ENCODE data around the gene CUEDC2.

CUEDC2 gene

DNA sequence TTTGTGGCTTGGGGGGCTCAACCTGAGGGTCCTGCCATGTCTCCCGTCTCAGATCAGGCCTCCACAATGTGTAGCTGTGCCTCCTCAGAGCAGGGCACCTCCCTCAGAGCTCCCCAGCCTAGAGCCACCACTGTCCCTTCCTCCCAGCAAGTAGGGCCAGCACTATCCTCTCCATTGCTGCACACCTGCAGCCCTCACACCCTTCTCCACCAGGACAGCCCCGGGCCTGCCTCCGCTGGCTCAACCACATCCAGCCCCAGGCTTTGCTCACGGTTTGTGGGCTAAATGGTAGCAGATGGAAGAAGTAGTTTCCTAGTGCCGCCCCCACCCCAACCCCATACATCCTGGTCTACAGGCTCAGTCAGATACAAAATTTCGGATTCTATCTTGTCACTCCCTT is 26.7 kb downstream of the CUEDC2 start:
- Histone ChIP-seq H3K4me1 (ENCODE audit: control insufficient read depth, insufficient read depth, low read length) (peaks cover 19% of the 10 kb centered on the region), H3K4me2 (ENCODE audit: low read length) (no peak overlapping the region), H3K27me3 (ENCODE audit: control insufficient read depth, insufficient read depth, low read length) (peaks cover 31% of the 10 kb centered on the region), H3K36me3 (ENCODE audit: insufficient read depth, low read length) (peaks cover 13% of the 10 kb centered on the region), H3K9ac (ENCODE audit: low read depth, low read length) (no peak overlapping the region), H3K9me3 (replicated peaks; ENCODE audit: low read length) (no peaks in the 10 kb centered on the region), H3K4me3 (ENCODE audit: low read length) (no peak overlapping the region)

DNA sequence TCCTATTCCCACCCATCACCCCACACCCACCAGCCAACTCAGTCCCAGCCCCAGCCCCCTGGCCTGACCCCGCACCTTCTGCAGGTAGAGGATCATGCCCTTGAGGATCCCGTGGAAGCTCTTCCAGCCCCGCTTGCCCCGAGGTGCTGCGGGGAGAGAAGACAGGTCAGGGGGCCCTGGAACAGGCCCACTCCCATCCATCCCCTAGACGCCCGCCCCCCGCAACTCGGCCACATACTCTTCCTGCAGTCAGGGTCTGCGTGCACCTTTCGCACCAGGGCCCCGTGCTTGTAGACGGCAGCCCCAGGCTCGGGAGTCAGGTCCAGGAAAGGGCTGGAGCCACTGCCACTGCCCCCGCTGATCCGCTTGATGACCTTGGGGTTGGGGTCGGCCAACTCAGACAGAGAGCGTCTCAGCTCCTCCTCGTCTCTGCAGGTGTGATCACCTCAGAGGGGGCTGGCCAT is 27.2 kb downstream of the CUEDC2 start:
- Histone ChIP-seq H3K27me3 (ENCODE audit: control insufficient read depth, insufficient read depth, low read length) (peaks cover 26% of the 10 kb centered on the region), H3K36me3 (ENCODE audit: insufficient read depth, low read length) (peaks cover 18% of the 10 kb centered on the region), H3K4me1 (ENCODE audit: control insufficient read depth, insufficient read depth, low read length) (peaks cover 14% of the 10 kb centered on the region), H3K9me3 (replicated peaks; ENCODE audit: low read length) (no peaks in the 10 kb centered on the region), H3K4me3 (ENCODE audit: low read length) (no peak overlapping the region), H3K4me2 (ENCODE audit: low read length) (no peak overlapping the region), H3K9ac (ENCODE audit: low read depth, low read length) (no peak overlapping the region)

DNA sequence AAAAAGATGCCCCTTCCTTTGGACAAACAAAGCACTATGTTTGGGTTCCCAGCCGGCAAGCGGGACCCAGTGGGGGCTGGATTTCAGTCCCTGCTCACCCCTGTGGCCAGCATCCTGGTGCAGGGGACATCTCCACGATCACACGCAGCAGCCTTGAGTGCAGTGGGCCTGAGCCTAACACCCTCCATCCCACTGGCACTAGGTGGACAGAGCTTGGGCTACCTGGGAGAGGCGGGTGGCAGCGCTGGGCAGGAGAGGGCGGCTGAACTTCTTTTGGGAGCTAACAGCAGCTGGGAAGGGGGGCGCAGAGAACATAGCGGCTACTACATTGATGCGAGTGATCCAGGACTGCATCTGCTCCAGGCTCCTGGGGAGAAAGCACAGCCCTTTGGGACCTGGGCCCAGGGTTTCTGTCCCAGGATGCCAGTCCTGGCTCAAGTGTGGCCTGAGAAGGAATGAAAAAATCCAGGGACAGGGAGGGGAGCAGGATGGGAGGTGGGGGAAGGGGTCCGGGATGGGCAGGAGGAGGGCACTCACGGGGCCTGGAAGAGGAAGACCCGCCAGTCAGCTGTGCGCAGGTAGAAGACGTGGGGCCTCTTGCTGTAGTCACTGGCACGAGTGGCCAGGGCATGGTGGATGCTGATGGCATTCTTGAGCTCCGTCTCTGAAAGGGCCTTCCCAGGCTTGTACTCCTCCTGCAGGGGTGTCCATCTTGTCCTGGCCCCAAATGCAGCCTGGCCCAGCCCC is 27.8 kb downstream of the CUEDC2 start:
- H3K4me1 ChIP-seq (ENCODE audit: control insufficient read depth, insufficient read depth, low read length) = peaks cover 18% of the 10 kb centered on the region
- H3K27me3 ChIP-seq (ENCODE audit: control insufficient read depth, insufficient read depth, low read length) = peaks cover 20% of the 10 kb centered on the region
- no peaks in the 10 kb centered on the region for H3K9me3 ChIP-seq (replicated peaks; ENCODE audit: low read length)
- H3K4me3 ChIP-seq (ENCODE audit: low read length) = no peak overlapping the region
- no peak overlapping the region for H3K4me2 ChIP-seq (ENCODE audit: low read length)
- peaks cover 20% of the 10 kb centered on the region for H3K36me3 ChIP-seq (ENCODE audit: insufficient read depth, low read length)
- H3K9ac ChIP-seq (ENCODE audit: low read depth, low read length) = no peak overlapping the region

DNA sequence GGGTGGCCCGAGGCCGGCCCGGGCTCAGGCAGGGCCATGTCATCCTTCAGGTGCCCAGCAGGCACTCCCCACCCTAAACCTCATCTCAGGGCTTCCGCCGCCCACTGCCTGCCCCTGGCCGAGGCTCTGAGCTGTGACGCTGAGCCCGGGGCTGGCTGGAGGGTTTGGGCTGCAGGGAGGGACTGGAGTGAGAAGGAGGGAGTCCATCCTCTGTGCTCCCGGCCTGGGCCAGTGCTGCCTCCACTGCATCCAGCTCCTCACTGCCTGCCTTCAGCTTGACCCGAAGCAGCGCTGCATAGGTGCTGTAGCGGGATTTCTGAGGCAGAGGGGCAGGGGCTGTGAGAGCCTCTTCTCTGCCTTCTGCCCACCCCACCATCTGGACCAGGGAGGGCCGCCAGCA is 29.3 kb downstream of the CUEDC2 start:
- no peak overlapping the region for H3K4me2 ChIP-seq (ENCODE audit: low read length)
- peaks cover 9% of the 10 kb centered on the region for H3K27me3 ChIP-seq (ENCODE audit: control insufficient read depth, insufficient read depth, low read length)
- H3K36me3 ChIP-seq (ENCODE audit: insufficient read depth, low read length) = peaks cover 22% of the 10 kb centered on the region
- H3K4me3 ChIP-seq (ENCODE audit: low read length) = no peak overlapping the region
- H3K9ac ChIP-seq (ENCODE audit: low read depth, low read length) = no peak overlapping the region
- no peaks in the 10 kb centered on the region for H3K9me3 ChIP-seq (replicated peaks; ENCODE audit: low read length)
- H3K4me1 ChIP-seq (ENCODE audit: control insufficient read depth, insufficient read depth, low read length) = peaks cover 14% of the 10 kb centered on the region

DNA sequence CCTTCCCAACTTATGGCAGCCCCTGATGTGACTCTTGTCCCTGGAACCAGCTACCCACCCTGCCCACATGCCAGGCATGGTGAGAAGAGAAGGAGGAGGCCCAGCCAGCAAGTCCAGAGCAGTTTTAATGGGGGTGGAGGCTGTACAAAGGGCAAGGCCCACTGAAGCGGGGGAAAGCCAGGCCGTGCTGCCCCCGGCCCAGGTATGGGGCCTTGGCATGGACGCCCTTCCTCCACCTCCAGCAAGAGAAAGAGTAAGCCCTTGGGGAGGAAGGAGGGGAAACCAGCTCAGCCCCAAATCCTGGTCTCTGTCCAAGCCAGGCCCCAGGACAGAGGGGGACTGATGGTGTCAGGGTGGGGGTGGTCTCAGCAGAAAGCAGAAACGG is 29.9 kb downstream of the CUEDC2 start:
- H3K4me2 ChIP-seq (ENCODE audit: low read length) = no peak overlapping the region
- H3K9me3 ChIP-seq (replicated peaks; ENCODE audit: low read length) = no peaks in the 10 kb centered on the region
- H3K27me3 ChIP-seq (ENCODE audit: control insufficient read depth, insufficient read depth, low read length) = peaks cover 3% of the 10 kb centered on the region
- peaks cover 26% of the 10 kb centered on the region for H3K36me3 ChIP-seq (ENCODE audit: insufficient read depth, low read length)
- H3K9ac ChIP-seq (ENCODE audit: low read depth, low read length) = no peak overlapping the region
- H3K4me3 ChIP-seq (ENCODE audit: low read length) = no peak overlapping the region
- peaks cover 14% of the 10 kb centered on the region for H3K4me1 ChIP-seq (ENCODE audit: control insufficient read depth, insufficient read depth, low read length)

DNA sequence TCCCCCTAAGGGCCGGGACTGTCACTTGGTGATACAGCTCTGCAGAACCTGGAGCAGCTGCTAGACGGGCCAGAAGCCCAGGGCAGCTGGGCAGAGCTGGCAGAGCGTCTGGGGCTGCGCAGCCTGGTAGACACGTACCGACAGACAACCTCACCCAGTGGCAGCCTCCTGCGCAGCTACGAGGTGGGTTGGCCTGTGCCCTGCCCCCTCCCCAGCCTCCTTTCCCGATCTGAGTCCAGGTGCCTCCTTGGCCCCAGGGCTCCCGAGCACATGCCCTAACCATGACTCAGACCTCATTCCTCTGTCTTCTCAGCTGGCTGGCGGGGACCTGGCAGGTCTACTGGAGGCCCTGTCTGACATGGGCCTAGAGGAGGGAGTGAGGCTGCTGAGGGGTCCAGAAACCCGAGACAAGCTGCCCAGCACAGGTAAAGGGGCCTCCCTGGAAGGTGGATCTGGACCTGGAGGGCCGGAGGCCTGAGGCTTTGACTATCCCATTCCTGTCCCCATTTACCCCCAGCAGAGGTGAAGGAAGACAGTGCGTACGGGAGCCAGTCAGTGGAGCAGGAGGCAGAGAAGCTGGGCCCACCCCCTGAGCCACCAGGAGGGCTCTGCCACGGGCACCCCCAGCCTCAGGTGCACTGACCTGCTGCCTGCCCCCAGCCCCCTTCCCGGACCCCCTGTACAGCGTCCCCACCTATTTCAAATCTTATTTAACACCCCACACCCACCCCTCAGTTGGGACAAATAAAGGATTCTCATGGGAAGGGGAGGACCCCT is 30.5 kb downstream of the CUEDC2 start:
- peaks cover 26% of the 10 kb centered on the region for H3K36me3 ChIP-seq (ENCODE audit: insufficient read depth, low read length)
- no peak overlapping the region for H3K4me3 ChIP-seq (ENCODE audit: low read length)
- H3K4me1 ChIP-seq (ENCODE audit: control insufficient read depth, insufficient read depth, low read length) = peaks cover 14% of the 10 kb centered on the region
- no peak overlapping the region for H3K4me2 ChIP-seq (ENCODE audit: low read length)
- no peak overlapping the region for H3K9ac ChIP-seq (ENCODE audit: low read depth, low read length)
- H3K27me3 ChIP-seq (ENCODE audit: control insufficient read depth, insufficient read depth, low read length) = no peaks in the 10 kb centered on the region
- no peaks in the 10 kb centered on the region for H3K9me3 ChIP-seq (replicated peaks; ENCODE audit: low read length)

DNA sequence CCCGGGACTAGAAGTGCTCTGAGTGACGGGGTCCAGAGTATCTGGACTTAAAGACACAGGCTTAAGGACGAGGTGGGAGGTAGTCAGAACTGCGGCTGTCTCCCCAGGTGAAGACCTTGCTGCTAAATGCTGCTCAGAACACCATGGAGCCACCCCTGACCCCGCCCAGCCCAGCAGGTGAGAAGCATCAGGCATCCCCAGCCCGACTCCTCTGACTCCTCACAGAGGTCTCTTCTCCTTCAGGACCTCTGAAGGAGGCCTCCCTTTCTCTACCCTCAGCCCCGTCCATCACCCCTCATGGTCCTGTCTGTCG is 31.1 kb downstream of the CUEDC2 start:
- Histone ChIP-seq H3K9ac (ENCODE audit: low read depth, low read length) (no peak overlapping the region), H3K4me3 (ENCODE audit: low read length) (no peak overlapping the region), H3K9me3 (replicated peaks; ENCODE audit: low read length) (no peaks in the 10 kb centered on the region), H3K4me2 (ENCODE audit: low read length) (no peak overlapping the region), H3K27me3 (ENCODE audit: control insufficient read depth, insufficient read depth, low read length) (no peaks in the 10 kb centered on the region), H3K4me1 (ENCODE audit: control insufficient read depth, insufficient read depth, low read length) (peaks cover 19% of the 10 kb centered on the region), H3K36me3 (ENCODE audit: insufficient read depth, low read length) (peaks cover 26% of the 10 kb centered on the region)

DNA sequence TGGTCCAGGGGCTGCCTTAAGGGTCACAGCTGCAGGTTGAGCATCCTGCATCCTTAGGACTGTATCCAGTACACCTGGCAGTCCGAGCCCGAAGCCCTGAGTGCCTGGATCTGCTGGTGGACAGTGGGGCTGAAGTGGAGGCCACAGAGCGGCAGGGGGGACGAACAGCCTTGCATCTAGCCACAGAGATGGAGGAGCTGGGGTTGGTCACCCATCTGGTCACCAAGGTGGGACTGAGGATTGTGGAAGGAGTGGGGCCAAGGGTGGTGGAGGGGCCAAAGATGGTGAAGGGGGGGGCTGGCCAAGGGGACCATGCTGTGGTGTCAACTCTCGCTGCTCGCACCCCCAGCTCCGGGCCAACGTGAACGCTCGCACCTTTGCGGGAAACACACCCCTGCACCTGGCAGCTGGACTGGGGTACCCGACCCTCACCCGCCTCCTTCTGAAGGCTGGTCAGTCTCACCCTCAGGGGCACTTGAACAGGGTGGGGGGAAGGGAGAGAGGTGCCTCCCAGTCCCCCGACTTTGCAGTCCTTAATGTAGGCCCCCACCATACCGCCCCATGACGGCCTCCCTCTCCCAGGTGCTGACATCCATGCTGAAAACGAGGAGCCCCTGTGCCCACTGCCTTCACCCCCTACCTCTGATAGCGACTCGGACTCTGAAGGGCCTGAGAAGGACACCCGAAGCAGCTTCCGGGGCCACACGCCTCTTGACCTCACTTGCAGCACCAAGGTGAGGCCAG is 31.6 kb downstream of the CUEDC2 start:
- no peak overlapping the region for H3K4me2 ChIP-seq (ENCODE audit: low read length)
- peaks cover 22% of the 10 kb centered on the region for H3K4me1 ChIP-seq (ENCODE audit: control insufficient read depth, insufficient read depth, low read length)
- H3K9ac ChIP-seq (ENCODE audit: low read depth, low read length) = no peak overlapping the region
- H3K4me3 ChIP-seq (ENCODE audit: low read length) = no peak overlapping the region
- H3K27me3 ChIP-seq (ENCODE audit: control insufficient read depth, insufficient read depth, low read length) = no peaks in the 10 kb centered on the region
- peaks cover 26% of the 10 kb centered on the region for H3K36me3 ChIP-seq (ENCODE audit: insufficient read depth, low read length)
- H3K9me3 ChIP-seq (replicated peaks; ENCODE audit: low read length) = no peaks in the 10 kb centered on the region

DNA sequence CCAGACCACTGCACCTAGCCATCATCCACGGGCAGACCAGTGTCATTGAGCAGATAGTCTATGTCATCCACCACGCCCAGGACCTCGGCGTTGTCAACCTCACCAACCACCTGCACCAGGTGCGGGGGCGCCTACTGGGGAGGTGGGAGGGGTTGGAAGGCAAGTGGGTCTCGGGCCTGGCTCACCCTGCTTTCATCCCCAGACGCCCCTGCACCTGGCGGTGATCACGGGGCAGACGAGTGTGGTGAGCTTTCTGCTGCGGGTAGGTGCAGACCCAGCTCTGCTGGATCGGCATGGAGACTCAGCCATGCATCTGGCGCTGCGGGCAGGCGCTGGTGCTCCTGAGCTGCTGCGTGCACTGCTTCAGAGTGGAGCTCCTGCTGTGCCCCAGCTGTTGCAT is 32.3 kb downstream of the CUEDC2 start:
- Histone ChIP-seq H3K27me3 (ENCODE audit: control insufficient read depth, insufficient read depth, low read length) (no peaks in the 10 kb centered on the region), H3K9ac (ENCODE audit: low read depth, low read length) (peak overlapping the region; percentile 54), H3K4me2 (ENCODE audit: low read length) (peak overlapping the region; percentile 93), H3K9me3 (replicated peaks; ENCODE audit: low read length) (no peaks in the 10 kb centered on the region), H3K4me1 (ENCODE audit: control insufficient read depth, insufficient read depth, low read length) (peaks cover 22% of the 10 kb centered on the region), H3K36me3 (ENCODE audit: insufficient read depth, low read length) (peaks cover 26% of the 10 kb centered on the region), H3K4me3 (ENCODE audit: low read length) (no peak overlapping the region)

DNA sequence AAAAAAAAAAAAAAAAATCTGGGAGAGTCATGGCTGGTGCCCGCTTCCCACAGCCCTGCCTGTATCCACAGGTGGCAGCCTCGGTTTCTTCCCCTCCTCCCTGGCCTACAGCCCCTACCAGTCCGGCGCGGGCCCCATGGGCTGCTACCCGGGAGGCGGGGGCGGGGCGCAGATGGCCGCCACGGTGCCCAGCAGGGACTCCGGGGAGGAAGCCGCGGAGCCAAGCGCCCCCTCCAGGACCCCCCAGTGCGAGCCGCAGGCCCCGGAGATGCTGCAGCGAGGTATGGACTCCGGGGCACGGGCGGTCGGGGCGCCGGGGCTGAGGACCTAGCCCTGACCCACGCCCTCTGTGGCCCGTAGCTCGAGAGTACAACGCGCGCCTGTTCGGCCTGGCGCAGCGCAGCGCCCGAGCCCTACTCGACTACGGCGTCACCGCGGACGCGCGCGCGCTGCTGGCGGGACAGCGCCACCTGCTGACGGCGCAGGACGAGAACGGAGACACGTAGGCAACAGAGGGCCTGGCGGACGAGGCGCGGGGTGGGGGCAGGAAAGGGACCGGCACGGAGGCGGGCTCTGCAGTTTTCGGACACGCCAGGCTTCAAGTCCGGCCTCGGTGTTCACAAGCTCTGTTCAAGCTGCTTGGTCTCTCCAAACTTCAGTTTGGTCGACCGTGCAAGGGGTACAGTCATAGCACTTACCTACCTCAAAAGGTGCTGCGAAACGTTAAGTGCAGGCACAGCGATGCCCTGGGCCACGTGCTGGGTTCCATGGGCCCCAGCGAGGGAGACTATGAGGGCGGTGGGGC is 33.0 kb downstream of the CUEDC2 start:
- Histone ChIP-seq H3K36me3 (ENCODE audit: insufficient read depth, low read length) (peaks cover 26% of the 10 kb centered on the region), H3K4me2 (ENCODE audit: low read length) (peak overlapping the region; percentile 93)

More for the DNA sequence above, 33.0 kb downstream of the CUEDC2 start:
- Histone ChIP-seq H3K4me3 (ENCODE audit: low read length) (peak overlapping the region; percentile 76), H3K9me3 (replicated peaks; ENCODE audit: low read length) (no peaks in the 10 kb centered on the region), H3K4me1 (ENCODE audit: control insufficient read depth, insufficient read depth, low read length) (peaks cover 22% of the 10 kb centered on the region), H3K27me3 (ENCODE audit: control insufficient read depth, insufficient read depth, low read length) (no peaks in the 10 kb centered on the region), H3K9ac (ENCODE audit: low read depth, low read length) (peak overlapping the region; percentile 76)
